Mucosa of rectum (tissue), 2 donors: ENCODE results near the gene ZSCAN23.

Source experiments
- H3K27ac ChIP-seq, 2 donors: one replicate each; pipeline ENCODE4 v1.7.0; 2013; ENCODE audit warnings: inconsistent platforms in 2 of 2, low read depth in 2 of 2, low read length in 2 of 2
- H3K27me3 ChIP-seq, 2 donors: one replicate each; pipeline ENCODE4 v1.7.0; 2013; ENCODE audit warnings: low read length in 2 of 2; ENCODE audit not compliant: control insufficient read depth in 2 of 2, insufficient read depth in 2 of 2
- H3K36me3 ChIP-seq, 2 donors: one replicate each; pipeline ENCODE4 v1.7.0; 2013; ENCODE audit warnings: low read length in 2 of 2; ENCODE audit not compliant: control insufficient read depth in 2 of 2, insufficient read depth in 2 of 2
- H3K4me1 ChIP-seq, 2 donors: one replicate each; pipeline ENCODE4 v1.7.0; 2013; ENCODE audit warnings: low read length in 2 of 2, mild to moderate bottlenecking in 1 of 2; ENCODE audit not compliant: control insufficient read depth in 2 of 2, insufficient read depth in 2 of 2
- H3K4me3 ChIP-seq, 2 donors: one replicate each; pipeline ENCODE4 v1.7.0; 2013; ENCODE audit warnings: low read length in 2 of 2
- H3K9ac ChIP-seq, 2 donors: one replicate each; pipeline ENCODE4 v1.7.0; 2013; ENCODE audit warnings: low read length in 2 of 2, low read depth in 1 of 2, mild to moderate bottlenecking in 1 of 2
- H3K9me3 ChIP-seq, 2 donors: one replicate each; pipeline ENCODE4 v1.7.0; 2013; ENCODE audit warnings: low read length in 2 of 2; ENCODE audit not compliant: control insufficient read depth in 2 of 2
- donor health status: healthy.
- donor health status: Normal muscosa, but diverticular disease.

ZSCAN23 gene

DNA sequence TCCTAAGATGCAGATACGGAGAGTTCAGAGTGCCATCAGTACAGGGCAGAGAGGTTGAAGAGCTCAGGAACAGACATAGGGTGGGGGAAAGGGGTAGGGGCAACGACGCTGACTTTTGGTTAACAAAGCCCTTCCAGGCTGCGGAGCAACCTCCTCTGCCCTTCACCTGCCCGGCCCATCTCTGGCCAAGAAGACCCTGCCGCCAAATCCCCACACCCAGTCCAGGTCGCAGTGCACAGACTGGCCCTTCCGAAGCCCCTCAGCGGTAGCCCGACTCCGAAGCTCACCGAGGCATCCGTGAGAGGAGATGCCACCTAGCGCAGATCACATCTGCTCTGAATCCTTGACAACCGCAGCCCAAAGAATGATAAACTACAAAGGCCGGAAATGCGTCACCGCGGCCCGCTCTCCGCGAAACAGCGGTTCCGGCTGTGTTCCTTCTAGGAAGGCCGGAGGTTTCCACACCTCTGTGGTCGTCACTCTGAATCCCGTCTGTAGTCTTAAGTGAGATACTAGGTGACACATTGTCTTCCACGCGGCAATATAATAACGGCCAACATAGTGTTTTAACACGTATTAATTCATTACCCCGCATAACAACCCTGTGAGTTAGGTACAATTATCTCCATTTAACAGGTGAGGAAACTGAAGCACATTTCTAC, at the start of gene ZSCAN23:
TSS of gene ZSCAN23 (minus strand) at position 380 of the 662 bp plus-strand sequence. CDS start 7,225 bp downstream, outside the sequence.
- Histone ChIP-seq H3K9ac (peak within 1 kb of the TSS; percentile 16 to 36), H3K27ac (no peak within 1 kb of the TSS), H3K36me3 (no peaks in the 10 kb centered on the region), H3K4me3 (peak within 1 kb of the TSS; percentile 67 to 84), H3K27me3 (peaks cover 3 to 12% of the 10 kb centered on the region in 2 donors), H3K9me3 (peaks cover 0 to 4% of the 10 kb centered on the region in 2 donors), H3K4me1 (no peaks in the 10 kb centered on the region)

DNA sequence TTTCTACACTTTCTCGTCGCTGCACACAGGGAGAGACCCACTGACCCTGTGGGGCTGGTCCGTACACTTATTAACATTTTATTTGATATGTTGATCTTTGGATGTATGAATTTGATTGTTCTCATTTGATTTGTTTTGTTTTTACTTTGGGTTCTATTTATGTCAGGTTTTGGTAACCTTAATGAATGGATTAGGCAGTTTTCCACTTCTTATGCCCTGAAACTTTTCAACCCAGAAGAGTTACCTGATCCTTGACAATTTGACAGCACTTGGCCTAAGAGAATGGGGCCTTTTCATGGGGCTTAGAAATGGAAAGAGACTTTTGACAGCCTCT, 48.7 kb upstream of the ZSCAN23 start:
- Histone ChIP-seq H3K27me3 (peaks cover 4 to 15% of the 10 kb centered on the region in 2 donors), H3K27ac (no peak overlapping the region), H3K9me3 (no peaks in the 10 kb centered on the region), H3K9ac (no peak overlapping the region), H3K4me3 (no peak overlapping the region), H3K36me3 (no peaks in the 10 kb centered on the region), H3K4me1 (no peaks in the 10 kb centered on the region)

DNA sequence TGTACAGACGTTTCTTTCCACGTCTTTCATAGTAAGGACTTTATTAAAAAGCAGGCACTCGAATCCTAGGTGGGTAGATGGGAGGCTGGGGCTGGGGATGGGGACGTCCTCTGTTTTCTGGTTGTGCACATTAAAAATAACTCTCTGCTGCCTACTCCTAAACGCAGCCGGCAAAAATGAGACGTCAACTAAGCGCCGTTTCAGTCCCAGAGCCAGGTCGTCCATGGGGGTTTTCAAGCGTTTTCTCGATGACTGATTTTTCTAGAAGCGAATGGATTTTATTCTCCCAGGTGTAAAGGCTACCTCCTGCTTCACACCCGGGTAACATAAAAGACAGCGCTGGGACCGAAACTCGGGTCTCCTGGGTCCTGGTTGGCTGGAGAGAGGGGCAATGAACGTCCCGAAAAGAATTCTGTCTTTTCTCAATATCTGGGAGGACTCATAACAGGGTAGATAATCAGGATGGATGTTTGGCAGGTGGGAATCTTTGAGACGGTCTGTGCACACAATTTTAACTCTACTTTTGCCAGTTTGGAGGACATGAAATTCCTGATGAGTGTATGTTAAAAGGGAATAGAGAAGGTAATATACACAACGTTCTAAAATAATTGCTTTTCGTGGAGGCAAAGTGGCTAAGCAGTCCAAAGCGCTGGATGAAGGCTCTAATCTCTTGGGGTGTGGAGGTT, 47.1 kb upstream of the ZSCAN23 start:
- Histone ChIP-seq H3K9me3 (no peaks in the 10 kb centered on the region), H3K27ac (no peak overlapping the region), H3K9ac (no peak overlapping the region), H3K27me3 (peaks cover 4 to 15% of the 10 kb centered on the region in 2 donors), H3K4me1 (no peaks in the 10 kb centered on the region), H3K4me3 (peak overlapping the region in 1 of 2 donors; percentile 57), H3K36me3 (no peaks in the 10 kb centered on the region)

DNA sequence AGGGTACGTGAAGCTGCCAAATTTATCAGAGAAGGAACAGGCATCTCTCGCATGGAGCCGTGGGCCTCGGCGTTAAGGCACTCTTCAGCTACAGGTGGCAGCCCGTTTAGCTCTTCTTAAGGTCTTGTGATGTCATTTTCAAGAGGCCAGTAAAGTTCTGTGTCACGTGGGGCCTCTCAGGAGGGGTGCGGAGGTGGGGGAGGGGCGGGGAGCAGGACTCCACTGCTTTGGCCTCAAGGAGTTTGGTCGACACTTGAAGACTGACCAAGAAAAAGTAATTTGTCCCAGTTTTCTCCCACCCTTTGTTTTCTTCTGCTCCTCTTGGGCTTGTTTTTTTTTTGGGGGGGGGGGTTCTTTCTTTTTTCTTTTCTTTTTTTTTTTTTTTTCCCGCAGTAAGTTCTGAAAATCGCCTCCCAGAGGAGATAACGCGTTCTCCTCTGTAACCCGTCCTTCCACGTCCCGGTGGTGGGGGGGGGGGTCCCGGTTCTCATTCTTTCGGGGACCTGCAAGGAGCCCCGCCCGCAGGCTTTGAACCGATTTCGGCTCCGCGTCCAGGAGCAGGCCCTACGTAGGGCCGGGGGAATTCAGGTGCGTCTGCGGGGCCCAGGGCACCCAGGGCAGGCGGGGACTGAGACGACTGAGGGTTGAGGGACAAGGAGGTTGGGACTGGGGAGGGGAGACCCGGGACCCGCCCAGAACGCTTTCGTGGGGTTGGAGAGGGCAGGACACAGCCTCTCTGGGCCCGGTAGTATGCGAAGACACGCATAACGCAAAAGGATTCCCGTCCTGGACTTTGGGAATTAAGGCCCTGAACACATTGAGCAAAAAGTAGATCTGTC, 46.3 kb upstream of the ZSCAN23 start:
- H3K4me3 ChIP-seq = peak overlapping the region; percentile 9 to 57

DNA sequence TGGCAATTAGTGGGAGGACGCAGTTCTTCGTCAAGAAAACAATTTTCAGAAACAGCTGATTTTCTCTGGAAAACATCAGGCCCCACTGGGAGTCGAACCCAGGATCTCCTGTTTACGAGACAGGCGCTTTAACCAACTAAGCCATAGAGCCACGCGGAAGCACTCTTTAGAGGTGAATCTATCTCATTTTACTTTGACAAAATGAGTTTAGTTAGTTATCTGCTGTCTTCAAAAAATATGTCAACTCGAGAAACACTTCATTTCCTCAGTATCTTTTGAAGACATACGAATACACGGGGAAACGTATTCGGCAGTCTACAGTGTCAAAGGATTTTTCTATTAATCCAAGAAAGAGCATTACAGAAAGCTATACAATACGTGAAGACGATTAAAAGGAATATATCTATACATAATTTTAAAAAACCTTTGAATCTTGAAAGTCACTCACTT, 45.6 kb upstream of the ZSCAN23 start:
- no peak overlapping the region for H3K9ac ChIP-seq
- H3K9me3 ChIP-seq = no peaks in the 10 kb centered on the region
- no peak overlapping the region for H3K27ac ChIP-seq
- H3K4me1 ChIP-seq = no peaks in the 10 kb centered on the region
- H3K27me3 ChIP-seq = peaks cover 4 to 15% of the 10 kb centered on the region in 2 donors
- H3K36me3 ChIP-seq = no peaks in the 10 kb centered on the region
- H3K4me3 ChIP-seq = peak overlapping the region in 1 of 2 donors; percentile 22

More for the DNA sequence above, 46.3 kb upstream of the ZSCAN23 start:
- H3K9ac ChIP-seq = no peak overlapping the region
- no peaks in the 10 kb centered on the region for H3K4me1 ChIP-seq
- no peaks in the 10 kb centered on the region for H3K36me3 ChIP-seq
- H3K9me3 ChIP-seq = no peaks in the 10 kb centered on the region
- peaks cover 4 to 15% of the 10 kb centered on the region in 2 donors for H3K27me3 ChIP-seq
- H3K27ac ChIP-seq = no peak overlapping the region

DNA sequence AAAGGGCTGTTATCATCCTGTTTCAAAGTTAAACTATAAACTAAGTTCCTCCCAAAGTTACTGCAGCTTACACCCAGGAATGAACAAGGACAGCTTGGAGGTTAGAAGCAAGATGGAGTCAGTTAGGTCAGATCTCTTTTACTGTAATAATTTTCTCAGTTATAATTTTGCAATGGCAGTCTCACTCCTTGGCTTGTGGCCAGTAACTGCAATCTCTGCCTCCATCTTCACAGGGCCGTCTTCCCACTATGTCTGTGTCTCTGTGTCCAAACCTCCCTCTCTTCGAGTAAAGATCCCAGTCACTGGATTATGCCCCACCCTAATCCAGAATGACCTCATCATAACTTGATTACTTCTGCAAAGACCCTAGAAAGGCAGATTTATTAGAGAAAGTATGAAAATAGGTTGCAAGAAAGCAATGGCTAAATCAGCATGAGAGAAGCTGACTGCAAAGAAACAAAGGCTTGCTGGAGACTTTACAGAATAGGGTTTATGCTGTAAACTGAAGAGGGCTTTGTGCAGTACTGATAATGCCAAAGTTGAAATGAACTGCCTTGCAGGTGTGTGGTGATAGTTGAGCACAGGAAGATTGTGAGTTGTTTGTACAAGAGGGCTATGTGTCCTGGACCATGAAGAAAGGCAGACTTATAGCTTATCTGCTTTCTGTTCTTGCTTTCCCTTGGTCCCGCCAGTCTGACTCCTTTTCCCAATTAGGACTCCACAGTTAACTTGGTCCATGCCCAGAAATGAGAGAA, 43.9 kb upstream of the ZSCAN23 start:
- H3K27ac ChIP-seq = no peak overlapping the region
- no peak overlapping the region for H3K9ac ChIP-seq
- H3K36me3 ChIP-seq = no peaks in the 10 kb centered on the region
- no peaks in the 10 kb centered on the region for H3K4me1 ChIP-seq
- no peak overlapping the region for H3K4me3 ChIP-seq
- H3K9me3 ChIP-seq = no peaks in the 10 kb centered on the region
- peaks cover 4 to 14% of the 10 kb centered on the region in 2 donors for H3K27me3 ChIP-seq

DNA sequence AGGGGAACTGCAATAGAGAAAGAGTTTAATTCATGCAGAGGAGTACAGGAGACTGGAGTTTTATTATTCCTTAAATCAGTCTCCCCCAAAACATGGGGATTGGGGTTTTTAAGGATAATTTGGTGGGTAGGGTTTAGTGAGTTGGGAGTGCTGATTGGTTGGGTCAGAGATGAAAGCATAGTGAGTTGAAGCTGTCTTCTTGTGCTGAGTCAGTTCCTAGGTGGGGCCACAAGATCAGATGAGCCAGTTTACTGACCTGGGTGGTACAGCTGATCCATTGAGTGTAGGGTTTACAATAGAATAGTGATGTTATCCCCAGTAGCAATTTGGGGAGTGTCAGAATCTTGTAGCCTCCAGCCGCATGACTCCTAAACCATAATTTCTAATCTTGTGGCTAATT, 43.2 kb upstream of the ZSCAN23 start:
- Histone ChIP-seq H3K27ac (no peak overlapping the region), H3K36me3 (no peaks in the 10 kb centered on the region), H3K4me3 (no peak overlapping the region), H3K27me3 (peaks cover 4 to 12% of the 10 kb centered on the region in 2 donors), H3K9ac (no peak overlapping the region), H3K9me3 (no peaks in the 10 kb centered on the region), H3K4me1 (no peaks in the 10 kb centered on the region)

DNA sequence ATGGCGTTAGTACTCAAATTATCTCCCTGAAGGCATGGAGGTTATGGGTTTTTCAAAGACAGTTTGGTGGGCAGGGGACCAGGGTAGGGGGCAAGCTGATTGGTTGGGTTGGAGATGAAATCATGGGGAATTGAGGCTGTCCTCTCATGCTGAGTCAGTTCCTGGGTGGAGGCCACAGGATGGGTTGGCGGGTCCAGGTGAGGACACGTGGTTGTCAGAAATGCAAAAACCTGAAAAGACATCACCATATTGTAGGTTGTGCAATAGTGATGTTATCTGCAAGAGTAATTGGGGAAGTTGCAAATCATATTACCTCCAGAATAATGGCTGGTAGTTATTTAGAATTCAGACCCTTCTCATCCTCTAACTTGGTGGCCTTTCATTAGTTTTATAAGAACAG, 42.2 kb upstream of the ZSCAN23 start:
- Histone ChIP-seq H3K36me3 (no peaks in the 10 kb centered on the region), H3K27me3 (peaks cover 8 to 10% of the 10 kb centered on the region in 2 donors), H3K27ac (no peak overlapping the region), H3K4me3 (no peak overlapping the region), H3K9ac (no peak overlapping the region), H3K9me3 (no peaks in the 10 kb centered on the region), H3K4me1 (no peaks in the 10 kb centered on the region)

DNA sequence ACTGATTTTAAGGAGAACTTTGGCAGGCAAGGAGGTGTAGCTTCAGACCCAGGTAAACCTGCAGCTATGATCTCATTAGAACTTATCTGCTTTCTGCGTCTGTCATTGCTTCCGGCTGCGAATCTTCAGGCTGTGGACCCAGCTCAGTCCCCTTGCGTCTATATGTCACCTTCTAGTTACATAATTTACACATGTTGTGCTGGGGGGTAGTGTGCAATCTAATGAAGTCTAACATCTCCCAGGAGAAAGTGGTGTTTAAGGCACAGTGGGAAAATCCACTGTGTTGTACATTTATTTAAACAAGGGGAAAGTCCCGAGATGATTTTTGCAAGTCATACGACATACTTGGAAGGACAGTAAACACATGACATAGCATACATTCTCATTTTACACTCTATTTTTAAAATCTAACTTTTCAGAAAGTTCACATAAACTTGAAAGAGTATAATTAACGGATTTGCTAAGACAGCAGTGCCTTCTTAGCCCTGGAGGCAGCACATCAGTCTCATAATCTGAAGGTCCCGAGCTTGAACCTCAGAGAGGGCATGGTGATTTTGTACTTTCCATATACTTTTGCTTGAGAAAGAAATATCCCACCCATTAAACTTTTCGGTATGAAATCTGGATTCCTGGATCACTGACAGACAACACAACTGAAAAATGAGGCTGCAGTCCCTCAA, 37.1 kb upstream of the ZSCAN23 start:
- no peaks in the 10 kb centered on the region for H3K36me3 ChIP-seq
- H3K4me1 ChIP-seq = no peaks in the 10 kb centered on the region
- H3K9ac ChIP-seq = no peak overlapping the region
- H3K27me3 ChIP-seq = peaks cover 0 to 14% of the 10 kb centered on the region in 2 donors
- no peak overlapping the region for H3K27ac ChIP-seq
- H3K4me3 ChIP-seq = no peak overlapping the region
- H3K9me3 ChIP-seq = no peaks in the 10 kb centered on the region
